ENCODE data around the gene UST.
"Not testable (repeated sequence)": the region's sequence is repeated elsewhere in the genome, so short reads cannot be mapped to it uniquely, and the experiment has no call there.

Gene UST

DNA sequence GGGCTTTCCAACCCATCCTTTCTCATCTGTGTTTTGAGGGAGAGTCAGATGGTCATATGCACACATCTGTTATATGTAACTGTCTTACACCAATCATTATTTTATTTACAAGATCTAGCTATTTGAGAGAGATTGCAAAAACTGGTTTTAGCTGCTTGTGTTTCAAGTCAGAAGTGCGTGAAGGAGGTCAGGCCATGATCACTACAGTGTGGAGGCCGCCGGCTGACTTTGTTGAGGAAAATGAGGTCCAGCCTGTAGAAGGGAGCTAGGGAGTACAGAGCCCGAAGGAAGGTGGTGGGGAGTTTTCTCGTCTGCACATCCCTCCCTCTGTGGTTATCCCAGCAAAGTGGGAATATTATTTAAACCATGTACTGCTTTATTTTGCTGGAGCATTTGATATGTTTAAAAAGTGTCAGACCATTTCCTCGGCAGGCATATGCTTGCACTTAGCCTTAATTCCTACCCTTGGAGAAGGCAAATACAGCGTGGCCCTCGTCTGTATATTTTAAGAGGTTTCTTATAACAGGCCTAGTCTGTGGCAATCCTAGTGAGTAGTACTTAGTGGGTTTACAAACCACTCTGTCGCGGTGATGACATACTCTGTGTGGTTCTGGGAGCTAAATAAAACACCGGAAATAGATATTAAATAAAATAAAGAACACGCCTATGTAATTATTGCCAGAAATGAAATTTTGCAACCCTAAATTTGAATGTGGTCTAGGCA lies 95.6 kb downstream of the UST start:
- DNase-seq: no peak

DNA sequence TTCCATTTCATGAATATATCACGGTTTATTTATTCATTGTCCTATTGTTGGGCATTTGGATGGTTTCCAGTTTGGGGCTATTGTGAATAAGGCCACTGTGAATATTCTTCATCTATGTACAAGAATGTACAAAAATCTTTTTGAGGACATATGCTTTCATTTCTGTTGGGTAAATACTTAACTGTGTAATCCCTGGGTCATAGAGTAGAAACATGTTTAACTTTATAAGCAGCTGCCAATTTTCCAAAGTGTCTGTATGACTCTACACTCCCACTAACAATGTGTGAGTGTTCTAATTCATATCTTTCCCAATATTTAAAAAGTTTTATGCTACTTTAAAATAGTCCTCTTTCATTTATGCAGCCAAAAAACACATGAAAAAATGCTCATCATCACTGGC lies 98.6 kb downstream of the UST start:
- no peak for DNase-seq

DNA sequence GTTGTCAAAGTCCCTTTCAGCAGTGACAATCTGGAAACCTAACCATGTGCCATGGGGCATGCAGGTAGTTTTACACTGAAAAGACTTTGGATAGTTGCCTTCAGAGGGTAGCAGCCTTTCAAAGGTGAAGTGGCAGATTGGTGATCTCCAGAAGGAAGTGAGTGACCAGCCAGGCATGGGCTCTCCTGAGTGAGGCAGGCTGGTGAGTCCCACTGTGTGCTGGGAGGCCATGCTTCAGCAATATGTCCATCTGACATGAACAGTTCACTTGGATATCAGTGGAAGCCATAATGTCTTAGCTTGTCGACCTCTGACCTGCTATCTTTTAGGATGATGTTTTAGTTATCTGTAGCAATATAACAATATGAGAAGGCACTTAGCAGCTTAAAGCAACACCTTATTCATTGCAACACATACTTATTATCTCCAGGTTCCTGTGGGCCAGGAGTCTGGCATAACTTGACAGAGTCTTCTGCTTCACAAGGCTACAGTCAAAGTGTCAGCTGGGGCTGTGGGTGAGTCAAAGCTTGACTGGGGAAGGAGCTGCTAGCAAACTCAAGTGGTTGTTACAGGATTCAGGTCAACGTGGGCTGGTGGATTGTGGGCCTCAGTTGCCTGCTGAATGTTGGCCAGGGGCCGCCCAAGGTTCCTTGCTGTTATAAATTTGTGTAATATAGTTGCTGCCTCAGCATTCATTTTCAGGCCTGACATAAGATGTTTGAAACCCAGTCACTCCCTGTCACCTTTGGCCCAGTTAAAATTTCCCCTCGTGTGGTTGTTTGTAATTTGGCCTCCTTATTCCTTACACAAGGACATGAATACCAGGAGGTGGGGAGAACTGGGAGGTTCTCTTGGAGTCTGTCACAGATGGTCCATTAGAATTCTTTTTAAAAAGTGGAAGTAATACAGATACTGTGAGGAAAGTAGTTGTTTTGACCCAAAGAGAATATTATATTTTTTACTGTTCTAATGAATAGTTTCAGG lies 100.2 kb downstream of the UST start:
- no peak for DNase-seq

DNA sequence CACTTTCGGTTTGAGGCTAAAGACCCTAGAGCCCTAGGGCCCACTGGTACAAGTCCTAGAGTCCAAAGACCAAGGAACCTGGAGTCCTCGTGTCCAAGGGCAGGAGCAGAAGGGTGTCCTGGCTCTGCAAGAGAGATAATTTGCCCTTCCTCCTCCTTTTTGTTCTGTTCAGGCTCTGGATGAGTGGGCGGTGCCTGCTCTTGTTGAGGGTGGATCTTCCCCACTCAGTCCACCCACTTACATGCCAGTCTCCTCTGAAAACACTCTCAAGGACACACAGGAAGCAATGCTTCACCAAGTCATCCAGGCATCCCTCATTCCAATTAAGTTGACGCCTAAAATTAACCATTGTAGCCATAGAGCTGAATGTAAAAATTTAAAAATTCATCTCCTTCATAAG lies 102.1 kb downstream of the UST start:
- no peak for DNase-seq

DNA sequence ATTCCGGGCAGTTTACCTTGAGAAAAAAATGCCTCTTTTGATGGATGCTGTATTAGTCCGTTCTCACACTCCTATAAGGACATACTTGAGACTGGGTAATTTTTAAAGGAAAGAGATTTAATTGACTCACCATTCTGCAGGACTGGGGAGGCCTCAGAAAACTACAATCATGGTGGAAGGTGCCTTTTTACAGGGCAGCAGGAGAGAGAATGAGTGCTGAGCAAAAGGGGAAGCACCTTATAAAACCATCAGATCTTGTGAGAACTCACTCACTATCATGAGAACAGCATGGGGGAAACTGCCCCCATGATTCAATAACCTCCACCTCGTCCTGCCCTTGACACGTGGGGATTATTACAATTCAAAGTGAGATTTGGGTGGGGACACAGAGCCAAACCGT lies 102.6 kb downstream of the UST start:
- DNase-seq: not testable (repeated sequence)

DNA sequence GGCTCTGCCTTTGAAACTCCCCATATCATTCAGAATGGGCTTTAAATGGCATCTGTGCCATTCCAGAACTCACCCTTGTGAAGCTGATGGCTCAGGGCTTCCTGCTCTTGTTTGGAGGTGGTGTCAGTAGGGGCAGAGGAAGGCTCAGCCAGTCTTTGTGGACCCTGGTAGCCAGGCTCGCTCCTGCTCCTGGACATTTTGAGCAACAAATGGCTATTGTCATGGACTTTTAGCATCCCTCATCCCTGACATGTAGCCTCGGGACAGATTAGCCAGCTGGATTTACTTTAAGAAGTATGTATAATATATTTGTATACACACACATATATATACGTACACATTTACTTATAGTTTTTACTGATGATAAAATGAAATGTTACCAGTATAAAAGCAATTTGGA lies 104.1 kb downstream of the UST start:
- no peak for DNase-seq

DNA sequence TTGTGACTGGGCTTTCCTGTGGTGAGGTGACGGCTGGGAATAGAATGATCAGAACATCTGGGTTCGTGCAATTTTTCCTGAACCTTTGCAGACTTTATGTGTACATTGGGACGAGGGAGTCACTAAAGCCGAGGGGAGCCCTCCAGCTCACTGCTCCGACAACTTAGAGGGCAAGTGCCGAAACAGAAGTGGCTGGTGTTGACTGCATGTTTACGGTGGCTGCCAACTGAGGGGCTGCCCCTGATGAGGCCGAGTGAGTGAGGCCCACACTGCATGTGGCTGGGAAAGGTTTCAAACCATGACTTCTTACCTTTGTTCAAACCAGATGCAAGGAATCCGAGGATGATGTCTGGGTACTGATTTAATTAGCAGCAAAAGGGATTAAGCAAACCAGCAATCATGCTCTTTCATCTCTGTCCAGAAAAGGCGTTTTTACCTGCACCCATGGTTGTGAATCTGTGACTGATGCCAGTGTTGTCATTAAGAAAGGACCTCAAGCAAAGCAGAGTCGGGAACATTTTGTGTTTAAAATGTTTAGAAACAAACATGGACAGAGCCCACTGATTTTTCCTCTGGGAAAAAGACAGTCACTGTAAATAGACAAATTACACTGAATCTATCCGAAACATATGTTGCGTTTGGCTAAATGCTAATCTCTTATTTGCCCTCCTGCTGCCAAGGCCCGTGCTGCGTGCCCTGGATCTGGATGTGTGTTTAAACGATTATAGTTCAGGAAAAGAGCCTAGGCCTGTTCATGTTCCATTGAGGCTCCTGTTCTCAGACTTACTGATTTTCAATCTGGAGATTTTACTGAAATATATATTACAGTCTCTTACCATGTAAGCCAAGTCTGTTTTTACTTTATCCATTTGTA lies 105.1 kb downstream of the UST start:
- no peak for DNase-seq

DNA sequence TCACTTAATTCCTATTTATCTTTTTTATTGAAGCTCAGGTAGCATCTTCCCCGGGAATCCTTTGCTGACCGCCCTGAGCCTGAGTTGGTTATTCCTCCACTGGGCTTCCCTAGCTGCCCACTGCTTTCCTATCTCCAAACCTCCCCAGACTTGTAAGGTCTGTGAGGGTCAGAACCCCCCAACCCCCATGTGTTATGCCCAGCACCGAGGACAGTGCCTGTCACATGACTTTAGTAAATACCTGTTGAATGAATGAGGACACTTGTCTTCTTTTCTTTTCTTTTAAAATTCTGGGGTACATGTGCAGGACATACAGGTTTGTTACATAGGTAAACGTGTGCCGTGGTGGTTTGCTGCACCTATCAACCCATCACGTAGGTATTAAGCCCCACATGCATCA lies 105.9 kb downstream of the UST start:
- no peak for DNase-seq

DNA sequence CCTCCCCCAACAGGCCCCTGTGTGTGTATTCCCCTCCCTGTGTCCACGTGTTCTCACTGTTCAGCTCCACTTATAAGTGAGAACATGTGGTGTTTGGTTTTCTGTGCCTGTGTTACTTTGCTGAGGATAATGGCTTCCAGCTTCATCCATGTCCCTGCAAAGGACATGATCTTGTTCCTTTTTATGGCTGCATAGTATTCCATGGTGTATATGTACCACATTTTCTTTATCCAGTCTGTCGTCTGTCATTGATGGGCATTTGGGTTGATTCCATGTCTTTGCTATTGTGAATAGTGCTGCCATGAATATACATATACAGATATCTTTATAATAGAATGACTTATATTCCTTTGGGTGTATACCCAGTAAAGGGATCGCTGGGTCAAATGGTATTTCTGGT lies 106.3 kb downstream of the UST start:
- not testable (repeated sequence) for DNase-seq

DNA sequence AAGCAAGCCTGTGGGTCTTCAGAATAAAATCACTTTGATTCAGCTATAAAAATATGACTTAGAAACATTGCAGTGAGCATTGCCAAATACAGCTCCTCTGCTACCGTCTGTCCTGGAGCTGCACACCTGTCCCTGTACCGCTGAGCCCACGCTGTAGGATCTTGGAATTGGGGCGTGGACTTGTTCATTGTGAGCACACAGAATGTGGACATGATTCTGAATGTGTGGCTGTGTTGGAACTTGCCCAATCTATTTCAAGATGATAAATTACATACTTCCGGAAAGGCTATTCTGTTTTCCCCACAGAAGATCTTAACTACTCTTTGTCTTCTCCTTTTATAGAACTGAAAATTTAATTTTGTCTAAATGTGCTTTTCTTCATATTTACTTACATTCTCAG lies 107.3 kb downstream of the UST start:
- no peak for DNase-seq

DNA sequence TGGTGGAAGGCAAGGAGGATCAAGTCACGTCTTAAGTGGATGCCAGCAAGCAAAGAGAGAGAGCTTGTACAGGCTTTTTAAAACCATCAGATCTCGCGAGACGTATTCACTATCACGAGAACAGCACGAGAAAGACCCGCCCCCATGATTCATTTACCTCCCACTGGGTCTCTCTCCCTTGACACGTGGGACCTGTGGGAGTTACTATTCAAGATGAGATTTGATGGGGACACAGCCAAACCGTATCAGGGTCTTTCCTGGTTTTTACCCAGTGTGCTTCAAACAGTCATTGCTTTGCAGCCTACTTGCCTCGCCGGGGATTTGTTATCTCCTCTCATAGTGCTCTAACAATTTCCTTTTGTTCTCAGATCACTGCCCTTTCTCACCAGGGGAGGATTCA lies 108.2 kb downstream of the UST start:
- no peak for DNase-seq

DNA sequence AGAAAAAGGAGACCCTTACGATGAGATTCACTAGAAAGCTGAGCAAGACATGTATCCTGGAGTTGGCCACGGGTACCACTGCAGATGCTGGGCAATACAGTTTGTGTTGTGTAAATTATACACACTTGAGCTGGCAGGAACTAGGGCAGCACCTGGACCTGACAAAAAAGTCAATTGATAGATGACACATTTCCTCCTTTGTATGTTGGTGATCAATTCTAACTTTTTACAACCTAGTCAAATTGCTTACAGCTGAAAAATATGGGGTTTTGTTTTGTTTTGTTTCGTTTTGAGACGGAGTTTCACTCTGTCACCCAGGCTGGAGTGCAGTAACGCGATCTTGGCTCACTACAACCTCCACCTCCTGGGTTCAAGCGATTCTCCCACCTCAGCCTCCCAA lies 108.9 kb downstream of the UST start:
- no peak for DNase-seq

DNA sequence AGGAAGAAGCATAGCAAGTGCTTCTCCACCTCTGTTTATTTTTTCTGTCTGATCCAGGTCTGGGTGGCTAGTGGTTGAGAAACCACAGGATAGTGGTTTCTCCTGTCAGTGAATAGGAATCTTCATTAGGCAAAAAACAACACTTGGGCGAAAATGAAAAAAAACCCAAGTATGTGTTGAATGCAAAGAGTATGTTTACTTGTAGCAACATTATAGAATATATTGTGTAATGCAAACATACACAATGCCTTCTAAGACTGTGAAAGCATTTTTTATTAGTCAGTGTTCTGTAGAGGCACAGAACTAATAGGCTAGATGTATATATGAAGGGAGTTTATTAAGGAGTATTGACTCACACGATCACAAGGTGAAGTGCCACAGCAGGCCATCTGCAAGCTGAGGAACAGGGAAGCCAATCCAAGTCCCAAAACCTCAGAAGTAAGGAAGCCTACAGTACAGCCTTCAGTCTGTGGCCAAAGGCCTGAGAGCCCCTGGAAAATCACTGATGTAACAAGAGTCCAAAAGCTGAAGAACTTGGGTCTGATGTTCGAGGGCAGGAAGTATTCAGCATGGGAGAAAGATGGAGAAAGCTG lies 111.1 kb downstream of the UST start:
- DNase-seq: no peak

DNA sequence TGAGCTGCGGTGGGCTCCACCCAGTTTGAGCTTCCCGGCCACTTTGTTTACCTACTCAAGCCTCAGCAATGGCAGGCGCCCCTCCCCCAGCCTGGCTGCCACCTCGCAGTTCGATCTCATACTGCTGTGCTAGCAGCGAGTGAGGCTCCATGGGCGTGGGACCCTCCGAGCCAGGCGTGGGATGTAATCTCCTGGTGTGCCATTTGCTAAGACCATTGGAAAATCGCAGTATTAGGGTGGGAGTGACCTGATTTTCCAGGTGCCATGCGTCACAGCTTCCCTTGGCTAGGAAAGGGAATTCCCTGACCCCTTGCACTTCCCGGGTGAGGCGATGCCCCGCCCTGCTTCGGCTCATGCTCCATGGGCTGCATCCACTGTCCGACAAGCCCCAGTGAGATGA lies 117.3 kb downstream of the UST start:
- DNase-seq: not testable (repeated sequence)

DNA sequence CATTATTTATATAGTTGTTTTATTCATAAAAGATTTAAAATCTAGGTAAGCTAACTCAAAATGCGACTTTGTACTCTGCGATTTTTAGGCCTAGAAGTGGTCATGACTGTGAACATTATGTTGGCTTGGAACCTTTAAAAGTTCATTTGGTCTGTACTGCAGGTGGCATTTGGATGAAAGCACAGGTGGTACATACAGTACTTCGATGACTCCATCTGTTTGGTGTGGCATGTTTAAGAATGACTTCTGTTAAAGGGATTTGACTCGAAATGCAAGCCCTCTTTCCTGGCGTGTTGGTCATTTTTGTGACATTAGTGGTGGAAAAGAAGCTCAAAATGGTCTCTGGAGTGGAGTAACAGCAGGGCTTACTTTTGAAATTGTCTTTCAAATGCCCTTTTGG lies 118.1 kb downstream of the UST start:
- no peak for DNase-seq

DNA sequence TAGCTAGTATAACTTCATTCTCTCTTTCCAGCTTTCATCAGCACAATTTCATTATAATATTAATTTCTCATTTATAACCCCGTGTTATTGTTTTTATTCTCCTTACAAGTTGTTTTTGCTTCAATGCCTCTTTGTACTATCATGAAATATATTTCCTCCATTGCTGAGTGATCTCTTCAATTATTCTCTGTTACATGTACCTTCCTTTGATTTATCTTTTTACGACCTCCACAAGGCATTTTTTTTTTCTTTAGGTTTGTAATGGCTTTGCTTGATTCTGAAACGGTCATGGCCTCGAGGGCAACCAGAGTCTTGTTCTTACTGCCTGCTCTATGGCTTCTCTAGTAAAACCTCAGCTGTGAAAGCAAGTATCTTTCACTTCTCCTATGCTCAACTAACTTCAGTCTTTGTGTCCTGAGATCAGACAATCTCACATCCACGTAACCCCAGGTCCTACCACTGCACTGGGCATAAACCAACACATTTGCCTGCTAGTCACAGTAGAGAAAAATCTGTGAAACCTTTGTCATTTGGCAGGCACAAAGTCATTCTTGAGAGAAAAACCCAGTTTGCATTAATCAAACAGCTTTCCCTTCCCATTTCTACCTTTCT lies 119.9 kb downstream of the UST start:
- DNase-seq: no peak

DNA sequence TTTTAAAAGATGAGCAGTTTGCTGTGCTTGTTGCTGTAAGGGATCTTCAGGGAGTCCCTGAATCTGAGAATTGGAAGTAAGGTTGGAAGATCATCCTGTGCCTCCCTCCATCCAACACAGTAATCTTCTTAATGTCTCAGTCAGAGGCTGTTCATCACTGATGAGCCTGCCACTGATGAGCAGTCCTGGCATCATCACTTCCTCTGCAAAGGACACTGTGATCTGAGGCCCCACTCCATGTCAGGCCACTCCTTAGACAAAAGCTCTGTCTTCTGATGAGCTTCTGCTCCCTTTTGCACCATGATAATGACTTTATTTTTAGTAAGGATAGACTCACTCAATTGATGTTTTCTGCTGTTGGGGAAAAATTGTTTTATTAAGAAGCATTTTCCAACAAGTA lies 121.0 kb downstream of the UST start:
- DNase-seq: no peak

DNA sequence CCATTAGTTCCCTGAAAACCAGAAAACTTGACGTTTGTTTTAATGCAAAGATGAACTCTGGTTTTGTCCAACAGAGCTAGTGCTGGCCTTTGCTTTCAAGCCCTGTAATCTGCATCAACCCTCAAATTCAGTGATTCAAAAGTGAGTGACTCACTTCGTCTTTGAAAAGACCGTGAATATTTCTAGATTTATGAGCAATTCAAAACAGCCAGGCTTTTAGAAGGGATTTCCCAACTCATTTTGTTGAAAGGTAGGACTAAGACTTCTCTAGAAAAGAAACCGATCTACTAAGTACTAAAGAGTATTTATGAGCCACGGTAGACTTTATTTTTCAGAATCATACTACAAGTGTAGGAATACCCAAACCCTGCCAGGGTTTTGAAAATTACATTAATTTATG lies 121.5 kb downstream of the UST start:
- DNase-seq: no peak

DNA sequence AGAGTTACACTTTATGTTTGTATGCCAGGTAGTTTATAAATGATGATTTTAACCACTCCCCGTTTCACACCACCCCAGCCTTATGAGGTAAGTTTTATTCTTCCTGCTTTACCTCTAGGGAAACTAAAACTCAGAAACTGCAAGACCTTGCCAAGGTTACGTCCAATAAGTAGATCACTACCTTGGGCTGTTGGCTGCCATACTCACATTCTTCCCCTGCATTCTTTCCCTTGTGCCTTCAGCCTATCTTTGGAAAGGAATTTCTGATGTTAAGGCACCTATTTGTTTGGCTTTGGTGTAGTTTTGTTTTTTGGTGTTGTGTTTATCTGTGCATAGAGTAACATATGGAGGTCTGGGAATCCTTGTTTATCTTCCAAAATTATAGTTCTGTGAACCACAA lies 122.1 kb downstream of the UST start:
- DNase-seq: no peak

DNA sequence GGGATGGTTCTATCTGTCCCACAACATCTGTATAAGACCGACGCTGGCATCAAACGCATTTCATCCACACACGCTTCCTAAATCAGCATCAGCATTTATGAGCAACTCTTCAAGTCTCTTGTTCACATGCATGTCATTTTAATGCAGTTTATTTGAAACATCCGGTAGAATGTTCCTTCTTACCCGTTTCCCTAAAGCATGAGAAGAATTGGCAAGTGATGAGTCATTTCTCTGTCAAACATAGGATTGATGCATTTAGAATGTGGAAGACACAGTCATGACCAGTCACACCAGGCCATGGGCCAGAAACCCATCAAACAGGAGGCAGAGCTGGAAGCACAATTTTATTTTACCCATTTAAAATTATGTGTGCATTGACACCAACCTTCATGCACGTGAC lies 122.8 kb downstream of the UST start:
- no peak for DNase-seq

DNA sequence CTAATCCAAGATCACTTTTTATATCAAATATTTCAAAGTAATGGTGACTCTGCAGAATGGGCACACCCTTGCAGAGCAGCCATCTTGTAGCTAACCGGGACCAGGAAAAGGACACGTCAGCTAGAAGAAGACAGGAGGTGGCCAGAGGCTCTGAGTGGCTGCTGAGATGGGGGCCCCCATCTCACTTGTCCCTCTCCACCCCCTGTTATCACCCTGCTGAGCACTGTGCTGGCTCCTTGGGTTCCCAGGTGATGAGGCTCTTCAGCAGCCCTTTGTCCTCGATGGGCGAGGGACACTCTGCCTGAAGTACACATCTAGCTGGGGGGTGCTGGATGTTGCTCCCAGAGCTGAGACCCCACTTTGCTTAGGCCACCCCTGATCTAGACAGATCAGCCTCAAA lies 126.3 kb downstream of the UST start:
- no peak for DNase-seq

DNA sequence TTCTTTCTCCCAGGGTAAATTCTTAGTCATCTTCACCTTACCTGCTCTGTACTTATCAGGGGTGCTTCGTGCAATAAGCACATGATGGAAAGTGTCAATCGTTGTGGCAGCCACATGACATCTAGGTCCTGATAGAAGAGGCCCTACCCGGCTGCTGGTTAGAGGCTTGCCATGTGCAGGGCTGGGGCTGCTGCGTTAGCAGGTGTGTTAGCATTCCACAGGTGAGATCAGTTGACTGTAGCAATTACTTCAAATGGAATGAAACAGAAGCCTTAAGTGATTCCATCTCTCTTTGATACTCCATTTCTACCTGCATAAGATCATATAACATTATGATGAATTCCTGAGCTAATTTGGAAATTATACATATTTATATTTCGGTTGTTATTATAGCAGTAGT lies 127.0 kb downstream of the UST start:
- no peak for DNase-seq

Measured in activated CD4-positive, alpha-beta T cell treated with anti-CD3 and anti-CD28 coated beads for 1 hour (primary cell).